D341Med (cell line): ENCODE measurements around the gene MAST4.
A peak's percentile ranks its signal among the peaks of the same experiment; 100 is the strongest.
"Not testable (repeated sequence)": the region's sequence is repeated elsewhere in the genome, so short reads cannot be mapped to it uniquely, and the experiment has no call there.

Experiments used
- DNase-seq: peaks from one replicate; pipeline ENCODE4 v3.0.0; 2012; ENCODE audit warnings: low spot score

Gene MAST4

GRCh38 chr5:67163231-67163756 lies 567.1 kb downstream of the MAST4 start:
- DNase-seq, result no peak

GRCh38 chr5:67163863-67164595 lies 567.8 kb downstream of the MAST4 start:
- no peak for DNase-seq

DNA sequence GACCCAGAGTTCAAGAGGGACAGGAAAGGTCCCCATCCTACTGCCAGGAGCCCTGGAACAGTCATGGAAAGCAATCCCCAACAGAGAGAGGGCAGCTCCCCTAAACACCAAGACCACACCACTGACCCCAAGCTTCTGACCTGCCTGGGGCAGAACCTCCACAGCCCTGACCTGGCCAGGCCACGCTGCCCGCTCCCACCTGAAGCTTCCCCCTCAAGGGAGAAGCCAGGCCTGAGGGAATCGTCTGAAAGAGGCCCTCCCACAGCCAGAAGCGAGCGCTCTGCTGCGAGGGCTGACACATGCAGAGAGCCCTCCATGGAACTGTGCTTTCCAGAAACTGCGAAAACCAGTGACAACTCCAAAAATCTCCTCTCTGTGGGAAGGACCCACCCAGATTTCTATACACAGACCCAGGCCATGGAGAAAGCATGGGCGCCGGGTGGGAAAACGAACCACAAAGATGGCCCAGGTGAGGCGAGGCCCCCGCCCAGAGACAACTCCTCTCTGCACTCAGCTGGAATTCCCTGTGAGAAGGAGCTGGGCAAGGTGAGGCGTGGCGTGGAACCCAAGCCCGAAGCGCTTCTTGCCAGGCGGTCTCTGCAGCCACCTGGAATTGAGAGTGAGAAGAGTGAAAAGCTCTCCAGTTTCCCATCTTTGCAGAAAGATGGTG lies 568.8 kb downstream of the MAST4 start:
- DNase-seq, result no peak

GRCh38 chr5:67165526-67166459 lies 569.6 kb downstream of the MAST4 start:
- peak; percentile 40 for DNase-seq

GRCh38 chr5:67166460-67167285 lies 570.5 kb downstream of the MAST4 start:
- DNase-seq, result no peak

DNA sequence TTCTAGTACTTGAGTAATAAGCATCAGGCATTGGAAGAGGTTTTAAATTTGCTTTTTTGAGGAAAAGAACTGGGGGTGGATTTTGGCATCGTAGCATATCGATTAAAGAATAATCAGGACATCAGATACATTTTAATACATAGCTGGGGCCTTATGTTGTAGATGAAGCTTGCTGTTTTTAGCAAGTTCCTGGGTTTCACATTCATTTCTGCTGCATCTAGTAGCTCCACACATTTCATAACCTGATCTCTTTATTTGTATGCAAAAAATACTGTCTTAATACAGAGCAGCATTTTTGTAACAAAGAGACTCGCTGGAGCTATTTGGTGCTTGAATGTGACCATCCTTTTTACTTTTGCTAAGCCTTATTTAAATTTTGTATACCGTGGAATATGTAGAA lies 571.9 kb downstream of the MAST4 start:
- no peak for DNase-seq

DNA sequence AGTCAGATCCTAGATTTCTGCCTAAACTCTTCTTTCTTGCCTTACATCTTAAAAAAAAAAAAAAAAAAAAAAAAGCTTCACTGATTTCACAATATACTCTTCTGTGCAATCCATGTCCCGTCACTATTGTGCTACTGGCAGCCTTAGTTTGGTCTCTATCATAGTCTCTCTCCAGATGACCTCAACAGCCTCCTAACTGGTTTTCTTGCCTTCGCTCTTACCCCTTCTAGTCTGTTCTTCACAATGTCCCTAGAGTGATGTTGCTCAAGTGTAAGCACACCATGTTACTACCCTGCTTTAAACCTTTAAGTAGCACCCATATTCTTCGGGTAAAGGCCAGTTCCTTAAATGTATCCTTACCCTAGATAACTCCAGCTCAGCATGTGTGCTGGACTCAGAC lies 574.6 kb downstream of the MAST4 start:
- no peak for DNase-seq

GRCh38 chr5:67173351-67173750 lies 577.2 kb downstream of the MAST4 start:
- not testable (repeated sequence) for DNase-seq

GRCh38 chr5:67173959-67174358 lies 577.8 kb downstream of the MAST4 start:
- DNase-seq, result no peak

DNA sequence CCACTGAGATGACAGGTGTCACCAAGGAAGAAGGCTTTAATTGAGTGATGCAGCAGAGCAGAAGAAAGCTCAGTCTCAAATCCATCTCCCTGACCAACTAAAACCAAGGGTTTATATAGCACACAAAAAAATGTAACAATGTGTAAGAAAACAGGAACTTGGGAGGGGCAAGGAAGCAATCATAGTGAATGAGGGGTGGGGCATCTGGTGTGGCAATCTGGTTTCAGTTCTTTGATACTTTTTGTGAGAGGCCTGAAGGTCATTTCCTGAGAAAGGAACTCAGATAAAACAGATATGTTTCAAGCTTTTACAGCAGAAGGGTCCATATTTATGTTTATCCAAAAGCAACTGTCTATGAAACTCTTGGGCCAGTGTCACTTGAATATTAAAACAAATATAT lies 580.7 kb downstream of the MAST4 start:
- DNase-seq, result no peak

DNA sequence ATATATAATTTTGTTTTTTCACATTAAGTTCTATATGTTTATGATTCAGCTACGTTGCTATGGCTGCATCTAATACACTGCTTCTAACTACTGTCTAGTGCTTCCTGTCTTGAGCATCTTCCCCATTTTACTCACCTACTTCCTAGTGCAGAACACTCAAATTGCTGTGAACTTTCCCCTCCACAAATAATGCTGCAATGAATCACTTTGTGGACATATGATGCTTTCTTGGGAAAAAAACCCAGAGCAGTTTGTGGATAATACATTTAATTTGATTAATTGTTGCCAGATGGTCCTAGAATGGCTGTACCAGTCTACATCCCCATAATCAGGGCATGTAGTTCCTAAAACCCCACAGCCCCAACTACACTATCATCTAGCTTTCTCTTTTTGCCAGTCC lies 581.9 kb downstream of the MAST4 start:
- DNase-seq, result no peak

DNA sequence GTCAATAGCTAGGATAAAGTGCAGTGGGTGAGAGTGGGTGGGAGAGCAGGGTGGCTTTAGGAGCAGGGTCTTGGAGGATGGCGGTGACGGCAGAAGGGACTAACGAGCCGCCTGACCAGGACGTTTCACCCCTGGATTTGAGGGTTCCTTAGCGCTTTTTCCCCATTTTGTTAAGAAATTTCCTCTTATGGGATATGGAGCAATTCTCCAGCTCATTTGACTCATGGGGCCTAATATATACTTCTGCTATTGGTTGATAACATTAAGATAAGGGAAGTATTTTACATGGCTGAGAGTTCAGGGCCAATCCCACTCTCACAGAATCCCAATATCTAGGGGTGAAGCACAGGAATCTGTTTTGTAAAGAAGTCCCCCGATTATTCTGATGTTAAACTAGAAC lies 582.8 kb downstream of the MAST4 start:
- no peak for DNase-seq

GRCh38 chr5:67179697-67180361 lies 583.6 kb downstream of the MAST4 start:
- DNase-seq, result no peak

- no peak for DNase-seq
Observed at GRCh38 chr5:67181648-67182221, 585.5 kb downstream of the MAST4 start.

GRCh38 chr5:67182301-67182790 lies 586.2 kb downstream of the MAST4 start:
- DNase-seq, result no peak

DNA sequence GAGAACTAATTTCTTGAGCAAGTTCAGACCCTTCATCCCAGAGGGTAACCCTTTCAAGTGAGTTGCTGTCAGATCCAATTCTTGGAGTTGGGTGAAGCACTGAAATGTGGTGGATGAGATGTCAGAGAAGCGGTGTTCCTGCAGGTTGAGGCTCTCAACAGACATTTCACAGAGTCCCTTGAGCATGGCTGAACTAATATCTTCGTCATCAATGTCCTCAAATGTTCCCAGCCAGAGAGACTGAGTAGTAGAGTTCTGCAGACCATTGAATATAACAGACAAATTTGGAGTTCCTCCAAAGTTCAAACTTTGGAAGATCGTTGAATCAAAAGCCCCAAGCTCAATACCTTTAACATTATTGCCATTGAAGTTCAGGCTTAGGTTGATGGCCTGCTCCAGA lies 587.7 kb downstream of the MAST4 start:
- no peak for DNase-seq

- no peak for DNase-seq
Observed at GRCh38 chr5:67187006-67187715, 591.0 kb downstream of the MAST4 start.

DNA sequence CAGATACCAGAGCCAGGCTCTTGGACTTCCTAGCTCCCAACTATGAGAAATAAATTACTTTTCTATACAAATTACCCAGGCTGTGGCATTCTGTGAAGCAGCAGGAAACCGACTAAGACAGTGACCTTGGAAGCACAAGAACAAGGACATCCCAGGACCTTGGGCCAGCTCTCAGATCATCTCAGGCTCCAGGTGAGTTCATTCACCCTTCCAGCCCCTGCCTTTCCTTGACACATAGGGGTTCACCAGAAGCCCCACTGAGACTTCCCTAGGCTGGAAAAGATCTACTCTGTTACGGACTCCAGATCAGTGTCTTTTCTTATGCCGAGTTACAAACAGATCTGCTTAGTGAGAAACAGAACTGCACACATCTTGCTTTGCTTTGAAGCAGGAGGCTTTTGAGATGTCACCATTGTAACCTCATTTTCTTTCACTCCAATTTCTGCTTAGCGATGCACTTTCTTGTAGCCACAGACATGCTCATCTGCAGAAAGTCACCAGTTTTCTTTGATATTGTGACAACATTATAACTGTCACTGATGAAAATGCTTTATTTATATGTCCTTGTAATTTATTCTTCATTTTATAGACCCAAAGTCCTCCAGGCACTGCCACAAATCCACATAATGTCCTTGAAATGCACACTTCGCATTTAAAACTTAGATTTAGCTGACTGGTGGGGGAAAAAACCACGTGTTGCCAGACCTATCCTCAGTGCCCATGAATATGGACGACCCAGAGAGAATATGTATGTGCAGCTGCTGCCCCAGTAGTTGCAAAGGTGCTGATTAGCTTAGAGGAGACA lies 592.3 kb downstream of the MAST4 start:
- no peak for DNase-seq

- no peak for DNase-seq
Observed at GRCh38 chr5:67189079-67189354, 592.8 kb downstream of the MAST4 start.
